ENCODE measurements around the gene PRIMPOL. TPM values are rescaled to one million over a fixed set of nuclear protein-coding genes. Genes with fewer than 3 reads are reported as not detected.

PRIMPOL gene
- total and polyA plus RNA-seq, 9 of the 15 experiments (the other 6 are each of a cell fraction or from before 2014, with no cell fraction given): 11.0 to 32.0 (median 16.1) TPM

DNA sequence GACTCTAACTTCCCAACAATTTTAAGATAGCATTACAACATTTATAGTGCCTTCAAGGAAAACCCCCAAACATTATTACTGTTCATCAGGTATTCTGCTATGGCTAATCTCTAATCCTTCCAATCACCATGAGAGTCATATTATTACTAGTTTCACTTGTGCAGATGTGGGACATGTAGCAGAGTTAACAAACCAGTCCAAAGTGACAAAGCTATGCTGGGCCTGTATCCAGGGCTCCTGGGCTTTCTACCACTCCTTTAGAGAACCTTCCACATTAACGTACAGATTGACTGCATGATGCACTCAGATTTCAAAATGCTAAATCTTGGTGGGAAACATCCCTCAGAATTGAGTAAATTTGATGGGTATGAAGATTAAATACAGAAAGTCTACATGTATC, 16.7 kb upstream of the PRIMPOL start (continued):
- TF ChIP-seq PRMT5 (CRISPR knock-in tag; IDR thresholded peaks at IDR 0.05) (no peak), LARP7 (IDR thresholded peaks at IDR 0.05) (no peak), CAMTA2 (CRISPR knock-in tag; conservative IDR thresholded peaks at IDR 0.05) (no peak)

DNA sequence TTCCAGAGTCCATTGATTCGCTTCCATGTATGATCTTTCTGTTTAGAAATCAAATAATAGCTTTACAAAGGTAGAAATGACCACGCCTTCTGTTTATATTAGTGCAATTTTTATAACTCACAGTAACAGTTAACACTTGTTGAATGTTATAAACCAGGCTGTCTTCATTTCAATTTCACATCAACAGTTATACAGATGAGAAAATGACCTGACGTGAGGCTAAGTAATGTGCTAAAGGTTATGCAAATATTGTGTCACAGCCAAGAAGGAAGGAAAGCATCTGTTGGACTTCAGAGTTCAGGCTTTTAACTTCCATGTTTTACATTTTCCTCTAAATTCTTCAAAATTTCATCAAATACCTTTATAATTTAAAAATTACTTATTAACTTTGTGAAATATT, 14.2 kb upstream of the PRIMPOL start:
- POLR2A ChIA-PET: no interaction called here
- Histone ChIP-seq H3K27ac (ENCODE audit: extremely low read depth, low read depth, low read length) (no peak overlapping the region), H3K4me3 (no peak overlapping the region), H3K9me3 (replicated peaks; ENCODE audit: control insufficient read depth, insufficient read depth, low read depth, low read length) (no peaks in the 10 kb centered on the region), H2AFZ (ENCODE audit: low read depth, low read length) (no peak overlapping the region), H3K9ac (ENCODE audit: insufficient read depth in 1 of 2, low read depth in 2 of 2, low read length in 2 of 2) (no peak overlapping the region), H3K27me3 (ENCODE audit: control insufficient read depth in 2 of 2, insufficient read depth in 2 of 2, low read length in 2 of 2) (no peaks in the 10 kb centered on the region), H3K36me3 (ENCODE audit: control insufficient read depth, insufficient read depth, low read length) (peaks cover 71% of the 10 kb centered on the region), H4K20me1 (replicated peaks; ENCODE audit: control insufficient read depth, insufficient read depth, low read length) (no peaks in the 10 kb centered on the region), H3K79me2 (ENCODE audit: control insufficient read depth, insufficient read depth, low read length) (peaks cover 12% of the 10 kb centered on the region; the same call in 2 of the 3 replicates), H3K4me2 (ENCODE audit: insufficient read depth, low read length) (no peak overlapping the region), H3K4me1 (replicated peaks in 1 of 2; ENCODE audit: control insufficient read depth in 2 of 2, insufficient read depth in 2 of 2, low read length in 2 of 2) (no peaks in the 10 kb centered on the region), H3K9me1 (ENCODE audit: control insufficient read depth, insufficient read depth, low read length) (no peaks in the 10 kb centered on the region)
- in situ Hi-C loops (cut with MboI): no loop called here
- 95% methylated on average over 3 of the region's 3 CpGs for WGBS (ENCODE audit: insufficient coverage, low coverage, missing lambda C conversion rate)
- intact Hi-C loops (cut with micrococcal nuclease): no loop called here
- DNase-seq (ENCODE audit: extremely low read depth in 1 of 4, low spot score in 3 of 4) (no peak), FAIRE-seq (peak; percentile 6), ATAC-seq (no peak)
- CTCF ChIA-PET (ENCODE audit: low intra/inter-chr PET ratio): no interaction called here
- no TSS peak for BruUV-seq (replicated peaks)
- no peak for TF ChIP-seq SMAD4 (CRISPR knock-in tag; conservative IDR thresholded peaks at IDR 0.05)
- TF ChIP-seq ZNF583 (CRISPR knock-in tag; IDR thresholded peaks at IDR 0.05): no peak
- no peak for TF ChIP-seq BDP1 (IDR thresholded peaks at IDR 0.05; ENCODE audit: insufficient read depth, insufficient read length)
- TF ChIP-seq, protein P1, sequence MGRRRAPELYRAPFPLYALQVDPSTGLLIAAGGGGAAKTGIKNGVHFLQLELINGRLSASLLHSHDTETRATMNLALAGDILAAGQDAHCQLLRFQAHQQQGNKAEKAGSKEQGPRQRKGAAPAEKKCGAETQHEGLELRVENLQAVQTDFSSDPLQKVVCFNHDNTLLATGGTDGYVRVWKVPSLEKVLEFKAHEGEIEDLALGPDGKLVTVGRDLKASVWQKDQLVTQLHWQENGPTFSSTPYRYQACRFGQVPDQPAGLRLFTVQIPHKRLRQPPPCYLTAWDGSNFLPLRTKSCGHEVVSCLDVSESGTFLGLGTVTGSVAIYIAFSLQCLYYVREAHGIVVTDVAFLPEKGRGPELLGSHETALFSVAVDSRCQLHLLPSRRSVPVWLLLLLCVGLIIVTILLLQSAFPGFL (CRISPR knock-in tag; IDR thresholded peaks at IDR 0.05): no peak
- TF ChIP-seq ZFPM2 (CRISPR knock-in tag; IDR thresholded peaks at IDR 0.05): no peak
- TF ChIP-seq RAD51 (IDR thresholded peaks at IDR 0.05; ENCODE audit: borderline replicate concordance, low read depth): no peak
- TF ChIP-seq CBFB (CRISPR knock-in tag; IDR thresholded peaks at IDR 0.05): no peak
- no peak for TF ChIP-seq PCBP2 (IDR thresholded peaks at IDR 0.05; ENCODE audit: low read depth, low read length, poor library complexity, severe bottlenecking)
- TF ChIP-seq, protein P2, sequence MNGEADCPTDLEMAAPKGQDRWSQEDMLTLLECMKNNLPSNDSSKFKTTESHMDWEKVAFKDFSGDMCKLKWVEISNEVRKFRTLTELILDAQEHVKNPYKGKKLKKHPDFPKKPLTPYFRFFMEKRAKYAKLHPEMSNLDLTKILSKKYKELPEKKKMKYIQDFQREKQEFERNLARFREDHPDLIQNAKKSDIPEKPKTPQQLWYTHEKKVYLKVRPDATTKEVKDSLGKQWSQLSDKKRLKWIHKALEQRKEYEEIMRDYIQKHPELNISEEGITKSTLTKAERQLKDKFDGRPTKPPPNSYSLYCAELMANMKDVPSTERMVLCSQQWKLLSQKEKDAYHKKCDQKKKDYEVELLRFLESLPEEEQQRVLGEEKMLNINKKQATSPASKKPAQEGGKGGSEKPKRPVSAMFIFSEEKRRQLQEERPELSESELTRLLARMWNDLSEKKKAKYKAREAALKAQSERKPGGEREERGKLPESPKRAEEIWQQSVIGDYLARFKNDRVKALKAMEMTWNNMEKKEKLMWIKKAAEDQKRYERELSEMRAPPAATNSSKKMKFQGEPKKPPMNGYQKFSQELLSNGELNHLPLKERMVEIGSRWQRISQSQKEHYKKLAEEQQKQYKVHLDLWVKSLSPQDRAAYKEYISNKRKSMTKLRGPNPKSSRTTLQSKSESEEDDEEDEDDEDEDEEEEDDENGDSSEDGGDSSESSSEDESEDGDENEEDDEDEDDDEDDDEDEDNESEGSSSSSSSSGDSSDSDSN (IDR thresholded peaks at IDR 0.05; ENCODE audit: borderline replicate concordance in 1 of 2, low read depth in 2 of 2, low read length in 2 of 2): no peak
- TF ChIP-seq JUNB (CRISPR knock-in tag; conservative IDR thresholded peaks at IDR 0.05): no peak
- TF ChIP-seq HMGN3 (IDR thresholded peaks at IDR 0.05; ENCODE audit: borderline replicate concordance, extremely low read depth, insufficient read length, low read depth, low read length): no peak
- no peak for TF ChIP-seq ZNF79 (CRISPR knock-in tag; IDR thresholded peaks at IDR 0.05; ENCODE audit: low read depth)
- TF ChIP-seq, protein P3, sequence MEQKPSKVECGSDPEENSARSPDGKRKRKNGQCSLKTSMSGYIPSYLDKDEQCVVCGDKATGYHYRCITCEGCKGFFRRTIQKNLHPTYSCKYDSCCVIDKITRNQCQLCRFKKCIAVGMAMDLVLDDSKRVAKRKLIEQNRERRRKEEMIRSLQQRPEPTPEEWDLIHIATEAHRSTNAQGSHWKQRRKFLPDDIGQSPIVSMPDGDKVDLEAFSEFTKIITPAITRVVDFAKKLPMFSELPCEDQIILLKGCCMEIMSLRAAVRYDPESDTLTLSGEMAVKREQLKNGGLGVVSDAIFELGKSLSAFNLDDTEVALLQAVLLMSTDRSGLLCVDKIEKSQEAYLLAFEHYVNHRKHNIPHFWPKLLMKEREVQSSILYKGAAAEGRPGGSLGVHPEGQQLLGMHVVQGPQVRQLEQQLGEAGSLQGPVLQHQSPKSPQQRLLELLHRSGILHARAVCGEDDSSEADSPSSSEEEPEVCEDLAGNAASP (IDR thresholded peaks at IDR 0.05): no peak
- TF ChIP-seq CBX1 (IDR thresholded peaks at IDR 0.05; ENCODE audit: low read depth): no peak
- no peak for TF ChIP-seq HLTF (IDR thresholded peaks at IDR 0.05)

Data from K562 (cell line).